Muscle layer of duodenum (tissue), 2 donors: ENCODE measurements around the gene LMF1.
"Not testable (repeated sequence)": the region's sequence is repeated elsewhere in the genome, so short reads cannot be mapped to it uniquely, and the experiment has no call there.

Experiments
- H3K27ac ChIP-seq: one replicate; pipeline ENCODE4 v1.7.0; 2013; ENCODE audit warnings: mild to moderate bottlenecking, low read length
- H3K27me3 ChIP-seq: one replicate; pipeline ENCODE4 v1.7.0; 2013; ENCODE audit warnings: low read depth, mild to moderate bottlenecking, control low read depth, low read length
- H3K36me3 ChIP-seq, 2 donors: one replicate each; pipeline ENCODE4 v1.7.0; 2013; ENCODE audit warnings: low read length in 2 of 2, control low read depth in 1 of 2, mild to moderate bottlenecking in 1 of 2; ENCODE audit not compliant: insufficient read depth in 2 of 2, control insufficient read depth in 1 of 2
- H3K4me1 ChIP-seq, 2 donors: one replicate each; pipeline ENCODE4 v1.7.0; 2013; ENCODE audit warnings: low read length in 2 of 2, mild to moderate bottlenecking in 2 of 2, control low read depth in 1 of 2, moderate library complexity in 1 of 2; ENCODE audit not compliant: insufficient read depth in 2 of 2, control insufficient read depth in 1 of 2
- H3K4me3 ChIP-seq, 2 donors: one replicate each; pipeline ENCODE4 v1.7.0; 2013; ENCODE audit warnings: low read length in 2 of 2, low read depth in 1 of 2, mild to moderate bottlenecking in 1 of 2
- H3K9me3 ChIP-seq, 2 donors: one replicate each; pipeline ENCODE4 v1.7.0; 2013; ENCODE audit warnings: low read length in 2 of 2, control low read depth in 1 of 2, mild to moderate bottlenecking in 1 of 2; ENCODE audit not compliant: control insufficient read depth in 1 of 2
- donor health status: healthy.

The LMF1 gene

GRCh38 chr16:888901-889570 lies 81.7 kb downstream of the LMF1 start:
- peaks cover 0 to 49% of the 10 kb centered on the region in 2 donors for H3K36me3 ChIP-seq
- no peak overlapping the region for H3K27ac ChIP-seq
- no peak overlapping the region for H3K4me3 ChIP-seq
- no peaks in the 10 kb centered on the region for H3K4me1 ChIP-seq
- peaks cover 7 to 16% of the 10 kb centered on the region in 2 donors for H3K9me3 ChIP-seq
- H3K27me3 ChIP-seq: no peaks in the 10 kb centered on the region

- H3K27ac ChIP-seq, H3K4me1 ChIP-seq, H3K27me3 ChIP-seq, H3K4me3 ChIP-seq: not testable (repeated sequence)
- Histone ChIP-seq H3K36me3 (peaks cover 1 to 55% of the 10 kb centered on the region in 2 donors), H3K9me3 (peaks cover 9 to 22% of the 10 kb centered on the region in 2 donors)
Observed at GRCh38 chr16:888456-888855, 82.3 kb downstream of the LMF1 start.

GRCh38 chr16:887846-888245 lies 82.9 kb downstream of the LMF1 start:
- no peaks in the 10 kb centered on the region for H3K4me1 ChIP-seq
- peaks cover 3 to 59% of the 10 kb centered on the region in 2 donors for H3K36me3 ChIP-seq
- no peaks in the 10 kb centered on the region for H3K27me3 ChIP-seq
- H3K27ac ChIP-seq: no peak overlapping the region
- no peak overlapping the region for H3K4me3 ChIP-seq
- peaks cover 9 to 25% of the 10 kb centered on the region in 2 donors for H3K9me3 ChIP-seq

- Histone ChIP-seq H3K27me3 (no peaks in the 10 kb centered on the region), H3K27ac (no peak overlapping the region), H3K36me3 (peaks cover 3 to 57% of the 10 kb centered on the region in 2 donors), H3K4me3 (no peak overlapping the region), H3K4me1 (no peaks in the 10 kb centered on the region), H3K9me3 (peaks cover 9 to 25% of the 10 kb centered on the region in 2 donors)
Observed at GRCh38 chr16:886802-887731, 83.7 kb downstream of the LMF1 start.

GRCh38 chr16:886084-886543 lies 84.7 kb downstream of the LMF1 start:
- H3K4me3 ChIP-seq: no peak overlapping the region
- H3K9me3 ChIP-seq: peaks cover 9 to 25% of the 10 kb centered on the region in 2 donors
- H3K36me3 ChIP-seq: peaks cover 3 to 48% of the 10 kb centered on the region in 2 donors
- no peaks in the 10 kb centered on the region for H3K27me3 ChIP-seq
- no peaks in the 10 kb centered on the region for H3K4me1 ChIP-seq
- H3K27ac ChIP-seq: no peak overlapping the region

- H3K4me1 ChIP-seq: no peaks in the 10 kb centered on the region
- no peak overlapping the region for H3K27ac ChIP-seq
- H3K4me3 ChIP-seq: no peak overlapping the region
- no peaks in the 10 kb centered on the region for H3K27me3 ChIP-seq
- peaks cover 9 to 25% of the 10 kb centered on the region in 2 donors for H3K9me3 ChIP-seq
- H3K36me3 ChIP-seq: peaks cover 3 to 42% of the 10 kb centered on the region in 2 donors
Observed at GRCh38 chr16:885391-885790, 85.4 kb downstream of the LMF1 start.

GRCh38 chr16:884232-884631 lies 86.6 kb downstream of the LMF1 start:
- no peaks in the 10 kb centered on the region for H3K27me3 ChIP-seq
- no peaks in the 10 kb centered on the region for H3K4me1 ChIP-seq
- peaks cover 9 to 25% of the 10 kb centered on the region in 2 donors for H3K9me3 ChIP-seq
- no peak overlapping the region for H3K27ac ChIP-seq
- H3K36me3 ChIP-seq: peaks cover 3 to 41% of the 10 kb centered on the region in 2 donors
- H3K4me3 ChIP-seq: peak overlapping the region in 1 of 2 donors; percentile 11

GRCh38 chr16:883781-884180 lies 87.0 kb downstream of the LMF1 start:
- Histone ChIP-seq H3K27me3 (no peaks in the 10 kb centered on the region), H3K36me3 (peaks cover 3 to 36% of the 10 kb centered on the region in 2 donors), H3K4me3 (peak overlapping the region in 1 of 2 donors; percentile 11), H3K9me3 (peaks cover 9 to 25% of the 10 kb centered on the region in 2 donors), H3K4me1 (no peaks in the 10 kb centered on the region), H3K27ac (no peak overlapping the region)

GRCh38 chr16:883340-883739 lies 87.4 kb downstream of the LMF1 start:
- Histone ChIP-seq H3K4me1 (no peaks in the 10 kb centered on the region), H3K27me3 (no peaks in the 10 kb centered on the region), H3K9me3 (peaks cover 9 to 25% of the 10 kb centered on the region in 2 donors), H3K4me3 (peak overlapping the region in 1 of 2 donors; percentile 11), H3K36me3 (peaks cover 3 to 33% of the 10 kb centered on the region in 2 donors), H3K27ac (no peak overlapping the region)

GRCh38 chr16:882671-883070 lies 88.1 kb downstream of the LMF1 start:
- H3K27ac ChIP-seq, H3K4me1 ChIP-seq, H3K27me3 ChIP-seq, H3K4me3 ChIP-seq: not testable (repeated sequence)
- peaks cover 9 to 25% of the 10 kb centered on the region in 2 donors for H3K9me3 ChIP-seq
- peaks cover 3 to 27% of the 10 kb centered on the region in 2 donors for H3K36me3 ChIP-seq

- H3K27me3 ChIP-seq: no peaks in the 10 kb centered on the region
- H3K4me1 ChIP-seq: no peaks in the 10 kb centered on the region
- peaks cover 9 to 25% of the 10 kb centered on the region in 2 donors for H3K9me3 ChIP-seq
- no peak overlapping the region for H3K27ac ChIP-seq
- peaks cover 3 to 24% of the 10 kb centered on the region in 2 donors for H3K36me3 ChIP-seq
- no peak overlapping the region for H3K4me3 ChIP-seq
Observed at GRCh38 chr16:882256-882655, 88.5 kb downstream of the LMF1 start.
